NCI-H1930 (cell line): ENCODE measurements around the gene ZNF148.
"Not testable (repeated sequence)": the region's sequence is repeated elsewhere in the genome, so short reads cannot be mapped to it uniquely, and the experiment has no call there.

Experiments used
- DNase-seq, 2 experiments: peaks; one replicate each; lab custom pipeline; 2025; lab: John Stamatoyannopoulos, UW

The ZNF148 gene, protein sequence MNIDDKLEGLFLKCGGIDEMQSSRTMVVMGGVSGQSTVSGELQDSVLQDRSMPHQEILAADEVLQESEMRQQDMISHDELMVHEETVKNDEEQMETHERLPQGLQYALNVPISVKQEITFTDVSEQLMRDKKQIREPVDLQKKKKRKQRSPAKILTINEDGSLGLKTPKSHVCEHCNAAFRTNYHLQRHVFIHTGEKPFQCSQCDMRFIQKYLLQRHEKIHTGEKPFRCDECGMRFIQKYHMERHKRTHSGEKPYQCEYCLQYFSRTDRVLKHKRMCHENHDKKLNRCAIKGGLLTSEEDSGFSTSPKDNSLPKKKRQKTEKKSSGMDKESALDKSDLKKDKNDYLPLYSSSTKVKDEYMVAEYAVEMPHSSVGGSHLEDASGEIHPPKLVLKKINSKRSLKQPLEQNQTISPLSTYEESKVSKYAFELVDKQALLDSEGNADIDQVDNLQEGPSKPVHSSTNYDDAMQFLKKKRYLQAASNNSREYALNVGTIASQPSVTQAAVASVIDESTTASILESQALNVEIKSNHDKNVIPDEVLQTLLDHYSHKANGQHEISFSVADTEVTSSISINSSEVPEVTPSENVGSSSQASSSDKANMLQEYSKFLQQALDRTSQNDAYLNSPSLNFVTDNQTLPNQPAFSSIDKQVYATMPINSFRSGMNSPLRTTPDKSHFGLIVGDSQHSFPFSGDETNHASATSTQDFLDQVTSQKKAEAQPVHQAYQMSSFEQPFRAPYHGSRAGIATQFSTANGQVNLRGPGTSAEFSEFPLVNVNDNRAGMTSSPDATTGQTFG

DNA sequence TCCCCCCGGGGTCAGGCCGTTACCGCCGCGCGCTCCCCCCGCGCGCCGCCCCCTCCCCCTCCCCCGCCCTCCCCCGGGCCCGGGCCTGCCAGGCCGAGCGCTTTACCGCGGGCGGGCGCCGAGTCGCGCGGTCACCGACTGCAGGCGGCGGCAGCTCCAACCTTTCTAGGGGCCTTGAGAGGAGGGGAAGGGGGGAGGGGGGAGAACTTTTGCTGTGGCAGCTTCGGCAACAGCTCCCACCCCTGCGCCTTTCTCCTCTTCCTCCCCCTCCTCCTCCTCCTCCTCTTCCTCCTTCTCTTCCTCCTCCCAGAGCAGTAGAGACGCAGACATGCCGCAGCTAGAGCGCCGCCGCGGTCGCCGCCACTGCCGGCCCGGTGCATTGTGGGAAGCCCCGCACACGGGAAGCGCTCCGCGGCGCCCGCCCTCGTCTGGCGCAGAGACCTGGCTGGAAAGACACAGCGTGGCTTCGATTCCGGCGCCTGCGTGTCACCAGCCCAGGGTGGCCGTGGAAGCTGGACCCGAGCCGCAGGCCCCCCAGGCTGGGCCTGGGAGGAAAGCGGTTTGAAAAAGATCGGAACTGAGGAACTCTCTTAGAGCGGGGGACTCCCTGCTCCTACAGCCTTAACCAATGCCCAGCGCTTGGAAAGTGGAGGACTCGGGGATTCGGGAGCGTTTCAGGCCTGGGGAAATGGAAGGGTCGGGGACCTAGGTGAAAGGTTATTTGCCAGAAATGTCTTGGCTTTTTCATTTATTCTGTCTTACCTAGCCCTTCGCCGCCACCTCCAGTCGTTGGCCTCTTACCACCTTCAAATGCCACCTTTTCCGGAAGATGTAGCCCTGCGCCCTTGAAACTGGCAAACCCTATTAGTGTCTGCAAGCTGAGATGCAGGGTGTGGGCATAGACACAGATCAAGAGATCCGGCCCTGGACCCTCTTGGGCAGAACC is at the start of gene ZNF148:
Gene ZNF148, minus strand, starts transcription at position 330 of the 946 bp plus-strand sequence. CDS start 61,685 bp downstream, outside the sequence.
- peak; percentile 72 to 82 for DNase-seq

DNA sequence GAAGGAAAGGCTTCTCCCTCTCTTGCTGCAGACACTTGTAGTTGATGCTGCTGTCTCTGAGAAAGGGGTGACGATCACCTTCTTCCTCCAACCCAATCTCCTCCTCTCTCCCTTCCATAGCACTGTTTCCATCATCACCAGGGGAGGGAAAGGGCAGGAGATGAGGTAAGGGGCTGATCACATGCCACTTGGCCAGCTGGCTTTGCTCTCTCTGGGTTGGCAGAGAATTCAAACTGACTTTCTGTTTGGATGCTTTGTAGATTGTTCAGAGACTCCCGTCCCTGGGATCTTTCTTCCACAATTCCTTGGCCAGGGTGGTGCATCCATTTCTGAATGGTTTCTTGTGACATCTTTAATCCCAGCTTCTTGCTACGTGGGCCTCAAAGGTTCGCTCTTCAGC is 43.2 kb upstream of the ZNF148 start:
- no peak for DNase-seq

DNA sequence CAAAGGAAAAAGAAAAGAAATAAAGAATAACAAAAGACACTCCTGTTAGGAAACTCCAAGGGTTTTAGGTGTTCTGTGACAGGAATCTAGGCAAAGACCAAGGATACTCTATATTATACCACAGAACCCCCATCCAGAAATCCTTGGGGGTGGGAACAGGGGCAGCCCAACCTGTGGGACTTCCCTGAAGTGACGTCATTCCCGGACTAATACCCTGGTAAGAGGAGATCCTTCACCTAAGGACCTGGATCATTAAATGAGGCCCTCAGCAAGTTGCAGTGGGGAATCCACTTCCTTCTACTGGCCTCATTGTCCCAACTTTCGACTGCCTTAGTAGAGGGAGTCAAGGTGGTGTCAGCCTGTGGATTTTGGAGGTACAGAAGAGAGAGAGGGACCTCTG is 41.1 kb upstream of the ZNF148 start:
- no peak for DNase-seq

DNA sequence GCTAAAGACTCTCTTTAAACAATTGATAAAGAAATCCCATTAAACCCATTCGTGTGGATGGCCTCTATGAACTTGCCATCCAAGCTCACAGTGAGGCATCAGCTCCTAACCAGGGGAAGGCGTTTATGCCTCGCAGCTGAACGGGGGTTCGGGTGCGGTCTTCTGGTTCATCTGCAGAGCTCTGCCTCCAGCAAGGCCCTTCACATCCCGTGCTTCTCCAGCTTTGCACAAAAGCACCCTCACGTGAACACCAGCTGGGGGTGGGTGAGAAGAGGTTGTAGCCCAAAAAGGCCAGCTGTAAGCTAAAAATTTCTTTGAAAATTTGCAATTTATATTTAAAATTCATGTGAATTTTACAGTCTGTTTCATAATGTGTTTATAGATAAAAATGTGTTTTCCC is 39.5 kb upstream of the ZNF148 start:
- DNase-seq: no peak

DNA sequence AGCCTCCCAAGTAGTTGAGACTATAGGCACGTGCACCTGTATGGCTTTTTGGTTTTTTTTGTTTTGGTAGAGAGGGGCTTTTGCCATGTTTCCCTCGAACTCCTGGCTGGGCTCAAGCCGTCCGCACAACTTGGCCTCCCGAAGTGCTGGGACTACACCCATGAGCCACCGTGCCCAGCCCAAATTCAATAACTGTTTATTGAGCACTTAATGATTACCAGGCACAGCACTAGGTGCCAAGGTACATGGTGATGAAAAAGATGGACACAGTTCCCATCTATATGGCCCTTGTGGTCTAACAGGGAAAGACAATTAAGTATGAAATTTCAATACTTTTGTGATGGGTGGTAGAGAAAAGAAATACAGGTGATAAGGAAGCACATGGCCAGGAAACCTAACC is 35.8 kb upstream of the ZNF148 start:
- DNase-seq: no peak

DNA sequence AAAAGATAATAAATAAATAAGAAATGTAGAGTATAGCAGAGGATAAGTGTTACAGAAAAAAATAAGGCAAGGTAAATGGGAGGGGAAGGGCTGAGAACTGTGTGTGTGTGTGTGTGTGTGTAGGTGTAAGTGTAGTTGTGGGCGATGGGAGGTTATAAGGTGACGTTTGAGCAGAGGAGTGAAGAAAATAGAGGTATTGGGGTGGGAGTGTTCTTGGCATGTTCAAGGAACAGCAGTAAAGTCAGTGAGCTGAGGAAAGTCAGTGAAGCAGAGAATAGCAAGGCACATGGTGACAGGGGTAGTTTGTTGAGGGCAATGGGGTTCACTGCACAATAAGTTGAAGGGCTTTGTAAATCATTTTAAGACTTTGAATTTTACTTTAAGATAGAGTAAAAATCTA is 30.9 kb upstream of the ZNF148 start:
- no peak for DNase-seq

DNA sequence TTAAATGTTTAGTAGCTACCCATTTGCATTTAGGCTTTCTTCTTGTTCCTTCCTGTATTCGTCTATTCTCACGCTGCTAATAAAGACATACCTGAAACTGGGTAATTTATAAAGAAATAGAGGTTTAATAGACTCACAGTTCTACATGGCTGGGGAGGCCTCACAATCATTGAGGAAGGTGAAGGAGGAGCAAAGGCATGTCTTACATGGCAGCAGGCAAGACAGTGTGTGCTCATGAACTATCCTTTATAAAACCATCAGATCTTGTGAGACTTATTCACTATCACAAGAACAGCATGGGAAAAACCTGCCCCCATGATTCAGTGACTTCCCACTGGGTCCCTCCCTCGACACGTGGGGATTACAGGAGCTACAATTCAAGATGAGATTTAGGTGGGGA is 30.4 kb upstream of the ZNF148 start:
- DNase-seq: not testable (repeated sequence)

DNA sequence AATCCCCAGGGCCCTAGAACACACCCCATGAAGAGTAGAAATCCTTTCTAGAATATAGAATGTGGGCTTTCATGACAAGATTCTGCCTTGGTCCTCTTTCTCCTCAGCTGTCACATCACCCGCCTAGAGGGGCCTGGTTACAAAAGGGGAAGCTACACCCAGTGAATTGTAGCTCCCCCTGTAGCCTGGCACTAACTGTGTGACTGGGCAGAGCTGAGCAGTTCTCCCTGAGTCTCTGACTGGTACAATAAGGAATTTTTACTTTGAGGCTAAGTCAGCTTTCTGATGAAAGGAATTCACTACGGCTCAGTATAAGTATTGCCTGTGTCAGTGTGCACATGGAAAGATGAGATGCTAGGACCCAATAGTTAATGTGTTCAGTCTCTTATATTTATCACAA is 28.7 kb upstream of the ZNF148 start:
- no peak for DNase-seq

DNA sequence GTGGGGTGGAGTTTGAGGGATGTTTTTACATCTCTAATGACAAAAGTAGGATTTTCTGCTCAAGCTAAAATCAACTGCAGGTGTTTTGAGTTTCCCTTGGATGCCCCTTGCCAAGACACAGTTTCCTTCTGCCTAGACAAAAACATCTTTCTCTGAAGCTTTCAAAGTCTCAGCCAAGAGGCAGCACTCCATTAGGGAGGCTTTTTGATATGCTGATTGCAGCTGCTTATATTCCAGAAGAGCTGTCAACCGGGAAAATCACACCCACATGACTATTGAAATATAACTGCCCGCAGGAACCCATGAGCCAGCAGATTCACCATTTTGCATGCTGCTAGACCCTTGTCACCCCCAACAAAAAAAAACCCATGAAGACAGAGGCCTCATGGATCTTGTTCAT is 27.5 kb upstream of the ZNF148 start:
- DNase-seq: no peak

DNA sequence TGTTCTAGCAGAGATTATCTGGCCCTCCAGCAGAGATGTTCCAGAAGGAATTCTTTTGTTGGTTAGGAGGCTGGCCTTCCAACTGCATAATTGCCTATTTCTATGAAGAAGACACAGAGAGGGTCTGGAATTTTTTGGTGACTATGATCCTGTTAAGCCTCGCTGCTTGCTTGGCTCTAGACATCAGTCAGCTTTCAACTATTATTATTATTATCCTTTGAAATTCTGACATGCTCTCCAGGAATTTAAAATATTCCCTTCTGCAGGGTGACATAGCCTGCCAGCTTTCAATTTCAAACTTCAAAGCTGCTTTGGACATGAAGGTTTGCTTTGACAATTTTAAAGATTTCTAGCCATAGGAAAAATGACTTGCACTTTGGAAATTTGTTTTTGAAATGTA is 26.3 kb upstream of the ZNF148 start:
- no peak for DNase-seq

DNA sequence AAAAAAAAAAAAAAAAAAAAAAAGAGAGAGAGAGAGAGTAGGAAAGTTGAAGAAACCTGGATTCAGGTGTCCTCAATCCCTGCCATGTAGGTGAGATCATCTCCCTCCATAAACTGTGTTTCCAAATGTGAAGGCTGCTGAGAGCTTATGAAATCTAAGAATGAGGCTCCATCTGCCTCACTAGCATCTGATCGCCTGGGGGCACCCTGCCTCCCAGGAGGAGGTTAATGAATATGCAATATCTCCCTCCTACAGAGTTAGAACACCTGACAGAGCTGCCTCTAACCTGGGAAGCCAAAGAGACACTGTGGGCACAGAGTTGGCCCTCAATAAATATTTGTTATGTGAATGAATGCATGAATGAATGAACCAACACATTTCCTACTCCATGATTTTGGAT is 23.8 kb upstream of the ZNF148 start:
- no peak for DNase-seq

DNA sequence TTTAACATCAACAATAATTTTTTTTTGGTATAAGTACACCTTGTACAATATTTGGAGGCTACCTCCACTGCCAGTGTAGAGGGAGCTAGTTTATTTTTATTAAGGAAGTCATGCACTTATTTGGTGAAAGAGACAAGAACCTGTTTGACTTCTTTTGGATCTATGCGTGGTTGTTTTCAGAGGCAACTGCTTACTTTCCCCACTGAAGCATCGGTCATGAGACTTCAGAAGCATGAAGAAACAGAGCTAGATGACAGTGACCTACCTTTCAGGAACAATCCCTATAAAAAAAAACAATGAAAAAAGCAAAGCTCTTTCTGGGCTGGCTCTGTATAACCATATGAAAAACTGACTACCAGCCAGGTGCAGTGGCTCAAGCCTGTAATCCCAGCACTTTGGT is 20.0 kb upstream of the ZNF148 start:
- no peak for DNase-seq

DNA sequence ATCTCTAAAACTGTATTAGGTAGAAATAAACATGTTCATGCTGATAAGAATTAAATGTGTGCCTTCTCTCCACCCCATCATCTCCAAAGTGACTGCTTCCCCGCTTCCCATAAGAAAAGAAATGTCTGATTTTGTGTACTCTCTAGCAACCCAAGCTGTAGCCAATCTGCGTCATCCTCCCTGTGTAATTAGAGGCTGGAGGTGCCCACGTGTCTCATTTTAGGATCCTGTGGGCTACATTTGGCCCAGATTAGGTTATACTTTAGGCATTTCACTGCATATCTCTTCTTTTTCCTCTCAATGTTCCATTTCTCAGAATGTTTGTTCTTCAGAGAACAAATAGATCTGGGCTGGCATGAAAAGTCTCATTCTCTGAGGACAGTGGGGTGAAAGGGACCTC is 19.3 kb upstream of the ZNF148 start:
- DNase-seq: no peak

DNA sequence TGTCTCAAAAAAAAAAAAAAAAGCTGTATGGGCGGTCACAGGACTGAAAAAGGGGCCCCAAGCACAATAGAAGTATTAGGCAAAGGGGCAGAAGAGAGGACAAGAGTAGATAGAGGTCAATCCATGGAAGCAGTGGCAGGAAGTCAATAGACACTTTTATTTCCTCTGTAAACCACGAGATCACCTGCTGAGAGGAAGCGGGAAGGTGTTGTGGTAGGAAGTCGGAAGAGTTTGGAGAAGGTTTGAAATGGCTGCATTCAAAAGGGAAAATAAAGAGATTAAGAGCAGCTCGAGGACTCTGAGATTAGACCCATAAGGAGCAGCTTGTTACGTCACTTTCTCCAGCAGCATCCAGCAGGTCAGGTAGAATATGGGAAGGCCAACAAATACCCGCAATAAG is 14.2 kb upstream of the ZNF148 start:
- DNase-seq: no peak

DNA sequence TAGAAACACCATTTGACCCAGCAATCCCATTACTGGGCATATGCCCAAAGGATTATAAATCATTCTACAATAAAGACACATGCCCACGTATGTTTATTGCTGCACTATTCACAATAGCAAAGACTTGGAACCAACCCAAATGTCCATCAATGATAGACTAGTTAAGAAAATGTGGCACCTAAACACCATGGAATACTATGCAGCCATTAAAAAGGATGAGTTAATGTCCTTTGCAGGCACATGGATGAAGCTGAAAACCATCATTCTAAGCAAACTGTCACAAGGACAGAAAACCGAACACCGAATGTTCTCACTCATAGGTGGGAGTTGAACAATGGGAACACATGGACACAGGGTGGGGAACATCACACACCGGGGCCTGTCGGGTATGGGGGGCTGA is 13.2 kb upstream of the ZNF148 start:
- DNase-seq: not testable (repeated sequence)

DNA sequence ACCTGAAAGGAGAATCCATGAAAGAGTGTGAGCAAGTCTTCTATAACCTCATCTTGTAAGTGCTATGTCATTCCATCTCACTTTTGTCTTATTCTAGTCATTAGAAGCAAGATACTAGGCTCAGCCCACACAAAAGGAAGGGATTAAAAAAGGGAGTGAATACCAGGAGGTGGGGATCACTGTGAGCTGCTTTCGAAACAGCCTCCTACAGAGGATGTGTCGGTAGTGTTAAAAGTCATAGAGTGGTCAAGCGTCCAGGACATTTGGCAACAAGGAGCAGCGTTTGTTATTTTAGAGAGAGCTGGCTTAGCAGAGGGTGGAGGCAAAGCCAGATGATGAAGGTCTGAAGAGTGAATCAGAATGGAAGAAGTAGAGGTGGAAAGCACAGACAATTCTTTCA is 11.7 kb upstream of the ZNF148 start:
- no peak for DNase-seq

DNA sequence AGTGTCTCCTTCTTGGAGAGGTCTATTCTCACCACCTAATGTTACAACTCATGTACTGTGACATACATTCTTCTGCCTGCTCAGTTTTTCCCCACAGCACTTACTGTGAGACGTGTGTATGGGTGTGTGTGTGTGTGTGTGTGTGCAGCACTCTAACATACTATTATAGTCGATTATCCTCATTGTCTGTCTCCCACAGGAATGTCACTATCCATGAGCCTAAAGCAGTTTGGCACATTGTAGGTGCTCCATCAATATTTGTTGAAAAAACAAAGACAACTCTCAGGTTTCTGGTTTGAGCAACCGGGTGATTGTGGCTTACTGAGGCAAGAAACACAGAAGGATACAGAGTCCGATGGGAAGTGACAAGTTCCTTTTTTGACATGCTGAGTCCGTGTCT is 8.6 kb upstream of the ZNF148 start:
- no peak for DNase-seq

DNA sequence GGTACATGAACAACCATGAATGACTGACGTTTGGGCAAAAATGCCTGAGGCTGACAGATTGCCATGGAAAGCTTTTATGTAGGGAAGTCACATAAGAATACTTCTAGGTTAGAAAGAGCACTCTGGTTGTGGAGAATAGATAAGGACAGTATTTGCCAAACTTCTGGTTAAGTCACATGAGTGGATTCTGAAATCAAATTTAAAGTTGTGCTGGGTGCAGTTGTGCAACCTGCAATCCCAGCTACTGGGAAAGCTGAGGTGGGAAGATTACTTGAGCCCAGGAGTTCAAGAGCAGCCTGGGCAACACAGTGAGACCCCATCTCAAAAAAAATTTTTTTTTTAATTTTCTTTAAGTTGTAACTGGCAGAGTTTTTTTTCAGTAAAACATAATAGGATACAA is 7.2 kb upstream of the ZNF148 start:
- no peak for DNase-seq

DNA sequence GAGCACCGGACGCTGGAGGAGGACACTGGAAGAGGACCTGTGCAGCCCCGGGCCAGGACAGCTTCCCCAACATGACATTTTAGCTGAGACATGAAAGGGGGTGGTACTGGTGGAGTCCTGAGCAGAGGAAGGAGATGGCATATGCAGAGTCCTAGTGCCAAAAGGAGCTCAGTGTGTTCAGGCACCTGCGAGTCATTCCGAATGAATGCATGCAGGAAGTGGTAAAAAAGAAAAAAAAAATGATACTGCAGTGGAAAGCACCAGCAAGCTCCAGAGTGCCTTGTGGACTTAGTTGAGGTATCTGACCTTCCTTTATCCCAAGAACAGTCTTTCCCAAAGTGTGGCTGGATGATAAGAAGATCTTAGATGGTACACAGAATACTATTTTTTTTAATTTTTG is 6.6 kb upstream of the ZNF148 start:
- DNase-seq: no peak

DNA sequence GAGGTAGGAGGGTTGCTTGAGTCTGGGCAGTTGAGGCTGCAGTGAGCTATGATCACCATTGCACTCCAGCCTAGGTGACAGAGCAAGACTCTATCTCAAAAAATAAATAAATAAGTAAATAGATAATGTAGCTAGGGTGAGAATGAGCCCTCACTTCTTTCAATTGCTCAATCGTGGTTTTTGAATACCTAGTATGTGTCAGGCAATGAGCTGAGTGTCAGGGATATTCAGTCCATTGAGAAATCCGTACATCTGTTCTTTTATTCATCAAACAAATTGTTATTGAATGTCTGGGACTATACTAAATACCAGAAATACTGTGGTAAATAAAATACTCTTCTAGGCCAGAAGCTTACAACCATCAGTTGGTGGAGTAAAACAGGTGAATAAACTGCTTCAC is 6.2 kb upstream of the ZNF148 start:
- DNase-seq: no peak

DNA sequence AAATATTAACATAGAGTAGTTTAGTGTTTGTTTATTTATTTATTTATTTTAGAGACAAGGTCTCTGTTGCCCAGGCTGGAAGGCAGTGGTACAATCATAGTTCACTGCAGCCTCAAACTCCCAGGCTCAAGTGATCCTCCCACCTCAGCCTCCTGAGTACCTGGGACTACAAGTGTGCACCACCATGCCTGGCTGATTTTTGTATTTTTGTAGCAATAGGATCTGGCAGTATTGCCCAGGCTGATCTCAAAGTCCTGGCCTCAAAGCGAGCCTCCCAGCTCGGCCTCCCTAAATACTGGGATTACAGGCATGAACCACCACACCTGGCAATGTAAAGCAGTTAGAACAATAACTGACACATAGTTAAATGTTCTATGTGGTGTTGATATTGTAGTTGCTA is 4.4 kb upstream of the ZNF148 start:
- no peak for DNase-seq

DNA sequence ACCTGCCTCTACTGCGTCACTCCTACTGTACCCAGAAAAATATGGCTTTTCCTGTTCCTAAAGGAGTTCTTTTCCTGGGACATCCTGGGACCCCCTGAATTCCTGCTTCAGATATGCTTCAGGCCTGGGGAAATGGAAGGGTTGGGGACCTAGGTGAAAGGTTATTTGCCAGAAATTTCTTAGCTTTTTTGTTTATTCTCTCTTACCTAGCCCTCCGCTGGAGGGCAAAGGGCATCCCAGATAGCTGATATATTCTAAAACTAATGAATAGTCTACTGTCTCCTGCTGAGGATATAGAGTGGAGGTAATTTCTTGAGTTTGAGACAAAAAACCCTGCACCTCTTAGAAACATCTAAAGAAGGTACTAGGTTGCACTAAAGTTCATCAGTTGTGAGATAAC is 3.6 kb upstream of the ZNF148 start:
- no peak for DNase-seq
